Ishikawa (cell line): ENCODE measurements around the gene CDH13.

Experiments used
- CREB1 ChIP-seq: IDR thresholded peaks from 2 replicates; pipeline ENCODE4 v1.6.1; 2012; ENCODE audit warnings: low read depth
- TEAD4 ChIP-seq: IDR thresholded peaks from 2 replicates; pipeline ENCODE4 v1.6.1; 2012

GRCh38 chr16:83714286-83714685 is 1087.5 kb downstream of the CDH13 start:
- TF ChIP-seq CREB1 (no peak), TEAD4 (no peak)
